MCF 10A (cell line): ENCODE measurements around the gene ARHGAP33. TPM values are rescaled to one million over a fixed set of nuclear protein-coding genes. Genes with fewer than 3 reads are reported as not detected.

Source experiments
- BruUV-seq: library from RNA; stranded (reverse); fragments of 400-500 nt; replicated peaks from 2 replicates; lab custom pipeline; 2021; lab: Mats Ljungman, UMichigan
- CTCF ChIA-PET: fragments of 300-600 bp; sonication (Branson Sonifier 250); formaldehyde crosslinking; extraction: SDS; loops from one replicate; lab custom pipeline; 2021; ENCODE audit warnings: antibody characterized with exemption, inconsistent platforms; lab: Yijun Ruan, JAX
- POLR2A ChIA-PET: fragments of 300-600, 350-650 bp; sonication (Branson Sonifier 250); formaldehyde crosslinking; extraction: SDS; loops from one replicate; lab custom pipeline; 2020; ENCODE audit warnings: antibody characterized with exemption, inconsistent platforms; lab: Yijun Ruan, JAX
- DNase-seq: peaks from one replicate; pipeline ENCODE4 v3.0.0-alpha.2; 2018; ENCODE audit not compliant: unreplicated experiment
- H3K27ac Mint-ChIP-seq: one replicate; pipeline ENCODE4 v1.8.0; 2022; ENCODE audit warnings: mild to moderate bottlenecking, low read depth, mixed read lengths; ENCODE audit not compliant: unreplicated experiment
- H3K27me3 Mint-ChIP-seq: one replicate; pipeline ENCODE4 v1.8.0; 2022; ENCODE audit warnings: mixed read lengths; ENCODE audit not compliant: insufficient read depth, unreplicated experiment
- H3K36me3 Mint-ChIP-seq: one replicate; pipeline ENCODE4 v1.8.0; 2022; ENCODE audit warnings: mild to moderate bottlenecking, moderate library complexity, mixed read lengths; ENCODE audit not compliant: insufficient read depth, unreplicated experiment
- H3K4me1 Mint-ChIP-seq: one replicate; pipeline ENCODE4 v1.8.0; 2022; ENCODE audit warnings: mixed read lengths; ENCODE audit not compliant: insufficient read depth, unreplicated experiment
- H3K4me3 Mint-ChIP-seq: one replicate; pipeline ENCODE4 v1.8.0; 2022; ENCODE audit warnings: mild to moderate bottlenecking, moderate library complexity, mixed read lengths; ENCODE audit not compliant: unreplicated experiment
- H3K9me3 Mint-ChIP-seq: one replicate; pipeline ENCODE4 v1.8.0; 2022; ENCODE audit warnings: mixed read lengths; ENCODE audit not compliant: unreplicated experiment
- intact Hi-C: fragments of 100-400 bp; cut with micrococcal nuclease; formaldehyde crosslinking; loops from 2 replicates; pipeline ENCODE4 v1.14.1; 2022
- total RNA-seq: library from RNA; stranded (reverse); gene quantifications from 2 replicates; pipeline ENCODE4 v1.2.3, GENCODE V29; 2022
- TF ChIP-seq, protein P1 (sequence below): fragments of 200-600 bp; IDR thresholded peaks from one replicate; pipeline ENCODE4 v1.8.0; 2022; ENCODE audit warnings: antibody characterized with exemption, mild to moderate bottlenecking; ENCODE audit not compliant: unreplicated experiment

Gene ARHGAP33
- total RNA-seq, 1 experiment from 2014 or later: 5.4 TPM

DNA sequence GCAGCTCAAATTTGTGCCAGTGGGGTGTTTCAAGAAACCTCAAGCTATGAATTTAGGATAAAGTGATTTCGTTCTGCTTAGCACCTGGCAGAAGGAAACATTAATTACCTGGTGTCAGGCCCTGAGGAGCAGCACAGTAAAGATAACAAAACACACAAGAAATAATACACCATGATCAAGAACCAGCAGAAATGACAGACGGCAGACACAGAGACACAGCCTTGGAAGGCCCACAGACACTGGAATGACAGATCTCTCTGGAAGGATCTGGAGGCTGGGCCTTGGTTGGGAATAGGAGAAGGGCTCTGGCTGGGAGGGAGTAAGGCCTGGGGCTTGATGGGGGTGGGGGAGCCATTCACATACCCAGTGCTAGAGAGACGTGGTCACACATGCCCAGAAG, 26.5 kb downstream of the ARHGAP33 start:
- ChIA-PET POLR2A (no interaction called here), CTCF (interaction anchor here (0.6 kb wide), 1 partner anchor 1163 kb away, joined by 6 read pairs; no protein-coding TSS in a partner anchor)
- Mint-ChIP-seq H3K27ac (no peak overlapping the region), H3K4me3 (no peak overlapping the region), H3K27me3 (peaks cover 21% of the 10 kb centered on the region), H3K4me1 (no peaks in the 10 kb centered on the region), H3K9me3 (no peaks in the 10 kb centered on the region), H3K36me3 (no peaks in the 10 kb centered on the region)
- intact Hi-C loops: no loop called here
- TF ChIP-seq, protein P1, sequence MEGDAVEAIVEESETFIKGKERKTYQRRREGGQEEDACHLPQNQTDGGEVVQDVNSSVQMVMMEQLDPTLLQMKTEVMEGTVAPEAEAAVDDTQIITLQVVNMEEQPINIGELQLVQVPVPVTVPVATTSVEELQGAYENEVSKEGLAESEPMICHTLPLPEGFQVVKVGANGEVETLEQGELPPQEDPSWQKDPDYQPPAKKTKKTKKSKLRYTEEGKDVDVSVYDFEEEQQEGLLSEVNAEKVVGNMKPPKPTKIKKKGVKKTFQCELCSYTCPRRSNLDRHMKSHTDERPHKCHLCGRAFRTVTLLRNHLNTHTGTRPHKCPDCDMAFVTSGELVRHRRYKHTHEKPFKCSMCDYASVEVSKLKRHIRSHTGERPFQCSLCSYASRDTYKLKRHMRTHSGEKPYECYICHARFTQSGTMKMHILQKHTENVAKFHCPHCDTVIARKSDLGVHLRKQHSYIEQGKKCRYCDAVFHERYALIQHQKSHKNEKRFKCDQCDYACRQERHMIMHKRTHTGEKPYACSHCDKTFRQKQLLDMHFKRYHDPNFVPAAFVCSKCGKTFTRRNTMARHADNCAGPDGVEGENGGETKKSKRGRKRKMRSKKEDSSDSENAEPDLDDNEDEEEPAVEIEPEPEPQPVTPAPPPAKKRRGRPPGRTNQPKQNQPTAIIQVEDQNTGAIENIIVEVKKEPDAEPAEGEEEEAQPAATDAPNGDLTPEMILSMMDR: no peak
- no peak for DNase-seq
- no TSS peak for BruUV-seq

DNA sequence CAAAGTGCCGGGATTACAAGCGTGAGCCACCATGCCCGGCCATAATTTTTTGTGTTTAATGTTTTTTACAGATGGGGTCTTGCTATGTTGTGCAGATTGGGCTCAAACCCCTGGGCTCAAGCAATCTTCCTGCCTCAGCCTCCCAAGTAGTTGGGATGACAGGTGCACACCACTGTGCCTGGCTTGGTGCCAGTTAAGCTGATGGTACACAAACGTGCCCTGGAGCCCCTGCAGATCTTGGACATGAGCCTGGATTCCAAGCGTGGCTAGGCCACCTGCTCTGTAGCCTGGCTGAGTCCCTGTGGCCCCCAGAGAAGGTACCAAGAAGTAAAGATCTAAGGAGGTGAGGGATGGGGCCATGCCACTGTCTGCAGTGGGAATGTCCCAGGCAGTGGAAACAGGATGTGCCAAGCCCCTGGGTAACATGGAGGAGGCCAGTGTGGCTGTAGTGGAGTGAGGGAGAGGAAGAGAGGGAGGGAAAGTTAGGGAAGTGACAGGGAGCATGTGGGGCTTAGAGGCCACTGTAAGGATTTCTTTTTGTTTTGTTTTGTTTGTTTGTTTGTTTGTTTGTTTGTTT, 30.2 kb downstream of the ARHGAP33 start:
- TF ChIP-seq, protein P1: no peak
- intact Hi-C loops: no loop called here
- Mint-ChIP-seq H3K4me3 (no peak overlapping the region), H3K9me3 (no peaks in the 10 kb centered on the region), H3K4me1 (no peaks in the 10 kb centered on the region), H3K36me3 (no peaks in the 10 kb centered on the region), H3K27ac (no peak overlapping the region), H3K27me3 (peaks cover 33% of the 10 kb centered on the region)
- DNase-seq: no peak
- ChIA-PET POLR2A (no interaction called here), CTCF (no interaction called here)
- no TSS peak for BruUV-seq

DNA sequence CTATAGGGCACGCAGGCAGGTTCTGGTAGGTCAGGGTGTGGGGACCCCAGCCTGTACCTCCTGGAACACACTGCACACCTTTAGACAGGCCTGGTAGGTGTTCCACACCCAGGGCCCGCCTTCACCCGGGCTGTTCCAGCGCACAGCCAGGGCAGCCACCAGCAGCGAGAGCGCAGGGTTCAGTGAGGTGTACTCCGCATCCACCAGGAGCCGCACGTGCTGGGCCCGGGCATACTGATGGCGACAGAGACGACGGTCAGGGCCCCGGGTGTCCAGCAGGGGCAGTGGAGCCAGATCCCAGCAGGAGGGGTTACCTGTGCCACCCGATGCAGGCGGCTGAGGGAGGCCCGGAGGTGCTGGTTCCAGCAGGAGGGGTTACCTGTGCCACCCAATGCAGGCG, 31.2 kb downstream of the ARHGAP33 start:
- no TSS peak for BruUV-seq
- intact Hi-C loops: no loop called here
- Mint-ChIP-seq H3K4me3 (no peak overlapping the region), H3K27ac (no peak overlapping the region), H3K36me3 (no peaks in the 10 kb centered on the region), H3K9me3 (no peaks in the 10 kb centered on the region), H3K4me1 (no peaks in the 10 kb centered on the region), H3K27me3 (peaks cover 43% of the 10 kb centered on the region)
- TF ChIP-seq, protein P1: no peak
- CTCF ChIA-PET: no interaction called here
- DNase-seq: no peak
- POLR2A ChIA-PET: no interaction called here

DNA sequence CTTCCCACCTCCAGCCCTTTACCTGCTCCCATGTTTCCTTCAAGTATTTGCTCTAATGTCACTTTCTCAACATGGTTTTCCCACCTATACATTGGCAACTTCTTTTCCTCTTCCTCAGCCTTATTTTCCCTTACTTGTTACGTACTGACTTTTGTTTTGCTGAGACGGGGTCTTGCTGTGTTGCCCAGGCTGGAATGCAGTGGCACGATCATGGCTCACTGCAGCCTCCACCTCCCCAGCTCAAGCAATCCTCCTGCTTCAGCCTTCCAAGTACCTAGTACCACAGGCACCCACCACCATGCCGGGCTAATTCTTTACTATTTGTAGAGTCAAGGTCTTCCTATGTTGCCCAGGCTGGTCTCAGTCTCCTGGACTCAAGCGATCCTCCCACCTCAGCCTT, 32.3 kb downstream of the ARHGAP33 start:
- no peak for DNase-seq
- H3K9me3 Mint-ChIP-seq: no peaks in the 10 kb centered on the region
- TF ChIP-seq, protein P1: no peak
- POLR2A ChIA-PET: no interaction called here
- H3K27ac Mint-ChIP-seq: no peak overlapping the region
- no peaks in the 10 kb centered on the region for H3K4me1 Mint-ChIP-seq
- BruUV-seq: no TSS peak
- CTCF ChIA-PET: no interaction called here
- H3K4me3 Mint-ChIP-seq: no peak overlapping the region
- H3K36me3 Mint-ChIP-seq: peaks cover 2% of the 10 kb centered on the region
- peaks cover 53% of the 10 kb centered on the region for H3K27me3 Mint-ChIP-seq
- intact Hi-C loops: no loop called here
